NCI-H460 (cell line): ENCODE data around the gene LONRF3. TPM values are rescaled to one million over a fixed set of nuclear protein-coding genes. Genes with fewer than 3 reads are reported as not detected.
A peak's percentile ranks its signal among the peaks of the same experiment; 100 is the strongest.
"Not testable (repeated sequence)": the region's sequence is repeated elsewhere in the genome, so short reads cannot be mapped to it uniquely, and the experiment has no call there.

Experiments used
- DNase-seq: peaks from one replicate; pipeline ENCODE4 v3.0.0-alpha.2; 2016; ENCODE audit warnings: low read depth; ENCODE audit errors: extremely low read depth
- total RNA-seq: library from RNA; depleted of rRNA; stranded (reverse); fragments of >200 nt; shearing (Covaris generic); gene quantifications from 2 replicates; pipeline ENCODE4 v1.2.3, GENCODE V29; 2014; rRNA removed

Gene LONRF3
- total RNA-seq, 1 experiment from 2014 or later: 11.8 TPM

DNA sequence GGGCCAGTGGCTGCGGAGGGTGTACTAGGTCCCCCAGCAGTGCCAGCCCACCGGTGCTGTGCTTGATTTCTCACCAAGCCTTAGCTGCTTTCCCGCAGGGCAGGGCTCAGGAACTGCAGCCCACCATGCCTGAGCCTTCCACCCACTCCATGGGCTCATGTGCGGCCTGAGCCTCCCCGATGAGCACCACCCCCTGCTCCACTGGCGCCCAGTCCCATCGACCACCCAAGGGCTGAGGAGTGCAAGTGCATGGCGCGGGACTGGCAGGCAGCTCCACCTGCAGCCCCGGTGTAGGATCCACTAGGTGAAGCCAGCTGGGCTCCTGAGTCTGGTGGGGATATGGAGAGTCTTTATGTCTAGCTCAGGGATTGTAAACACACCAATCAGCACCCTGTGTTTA, 55.2 kb downstream of the LONRF3 start:
- not testable (repeated sequence) for DNase-seq

DNA sequence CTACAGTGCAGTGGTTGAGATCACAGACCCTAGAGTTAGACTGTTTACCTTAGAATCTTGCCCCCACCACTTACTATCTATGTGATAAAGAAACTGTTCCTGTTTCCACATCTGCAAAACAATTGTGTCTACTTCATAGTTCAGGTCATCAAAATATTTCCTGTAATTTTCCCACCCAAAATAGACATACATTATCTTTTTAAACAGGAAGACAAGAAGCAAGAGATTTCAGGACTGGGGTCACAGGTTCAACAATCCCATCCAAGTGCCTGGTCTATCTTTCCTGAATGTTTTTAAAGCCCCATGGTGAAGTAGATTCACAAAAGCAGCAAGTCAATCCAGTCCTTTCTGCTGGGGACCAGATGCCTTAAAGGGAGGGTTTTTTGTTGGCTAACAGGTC, 56.6 kb downstream of the LONRF3 start:
- no peak for DNase-seq

- DNase-seq: no peak
Observed at GRCh38 chrX:119036107-119037029, 62.0 kb downstream of the LONRF3 start.

DNA sequence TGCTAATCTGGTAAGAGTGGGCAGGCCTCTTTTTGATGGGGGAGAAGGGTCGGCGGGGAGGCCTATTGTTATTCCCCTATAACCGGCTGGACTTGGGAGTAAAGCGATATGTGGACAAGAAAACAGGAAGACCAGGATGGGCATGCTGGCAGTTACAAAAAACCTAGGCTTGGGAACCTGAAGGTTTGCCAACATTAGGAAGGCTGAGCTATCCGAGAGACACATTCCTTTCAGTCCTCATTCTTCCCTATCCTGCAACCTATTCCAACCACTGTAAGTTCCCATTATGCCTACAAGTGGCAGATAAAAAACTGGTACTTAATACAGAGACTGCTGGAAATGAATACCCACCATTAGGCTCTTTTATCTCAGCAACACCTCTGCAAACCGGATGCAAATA, 66.0 kb downstream of the LONRF3 start:
- DNase-seq: no peak

DNA sequence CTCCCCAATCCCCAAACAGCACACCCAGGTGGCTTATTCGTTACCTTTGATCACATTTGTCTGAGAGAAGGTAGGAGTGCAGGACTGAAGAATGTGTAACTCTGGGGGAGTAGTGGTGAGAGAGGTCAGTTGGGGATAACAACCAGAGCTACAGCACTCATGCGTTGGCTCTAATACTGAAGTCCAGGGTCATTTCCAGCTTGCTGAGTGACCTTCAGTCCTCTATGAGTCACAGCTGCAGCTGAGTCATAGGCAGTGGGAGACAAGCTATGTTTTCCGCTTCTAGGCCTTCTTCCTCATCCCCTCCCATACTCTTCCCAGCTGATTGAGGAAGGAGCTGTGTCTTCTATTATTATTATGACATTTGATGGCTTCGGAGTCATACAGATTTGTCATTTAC, 66.8 kb downstream of the LONRF3 start:
- peak; percentile 43 for DNase-seq

DNA sequence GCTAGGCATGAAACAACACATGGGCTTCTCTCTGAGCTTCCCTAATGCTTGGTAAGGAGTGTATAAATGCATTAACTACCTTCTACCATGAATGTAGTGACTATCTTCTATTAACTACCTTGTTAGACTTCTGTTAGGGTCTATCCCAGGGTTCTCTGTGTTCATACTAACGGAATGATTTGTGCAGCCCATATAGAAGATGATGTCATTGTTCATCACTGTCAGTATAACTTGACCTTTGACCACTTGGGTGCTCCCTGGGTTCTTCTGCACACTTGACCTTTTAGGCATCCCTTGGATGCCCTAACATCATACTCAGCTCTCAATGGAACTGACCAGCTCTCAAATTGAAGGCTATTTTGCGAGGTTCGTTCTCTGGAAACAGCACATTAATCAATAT, 67.6 kb downstream of the LONRF3 start:
- DNase-seq: no peak

DNA sequence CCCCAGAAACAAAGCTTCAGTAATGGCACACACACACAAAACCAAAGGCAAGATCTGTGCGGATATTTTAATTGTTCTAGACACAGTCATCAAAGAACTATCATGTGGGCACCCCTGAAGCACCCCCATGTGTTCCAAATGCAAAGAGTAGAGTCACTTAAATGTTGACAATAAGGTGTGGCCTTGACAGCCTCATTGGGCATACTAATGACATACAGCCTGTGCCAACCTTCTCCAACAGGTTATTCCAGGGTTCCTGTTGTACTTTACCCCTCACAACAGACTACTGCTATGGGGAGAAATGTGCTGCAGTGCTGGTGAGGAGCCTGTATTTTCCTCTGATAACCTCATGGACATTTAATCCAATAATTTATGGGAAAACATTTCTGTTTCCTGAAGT, 68.6 kb downstream of the LONRF3 start:
- DNase-seq: no peak

- no peak for DNase-seq
Observed at GRCh38 chrX:119045884-119046283, 71.5 kb downstream of the LONRF3 start.

GRCh38 chrX:119055687-119056086, 81.3 kb downstream of the LONRF3 start:
- no peak for DNase-seq

GRCh38 chrX:119062750-119063374, 88.4 kb downstream of the LONRF3 start:
- no peak for DNase-seq

DNA sequence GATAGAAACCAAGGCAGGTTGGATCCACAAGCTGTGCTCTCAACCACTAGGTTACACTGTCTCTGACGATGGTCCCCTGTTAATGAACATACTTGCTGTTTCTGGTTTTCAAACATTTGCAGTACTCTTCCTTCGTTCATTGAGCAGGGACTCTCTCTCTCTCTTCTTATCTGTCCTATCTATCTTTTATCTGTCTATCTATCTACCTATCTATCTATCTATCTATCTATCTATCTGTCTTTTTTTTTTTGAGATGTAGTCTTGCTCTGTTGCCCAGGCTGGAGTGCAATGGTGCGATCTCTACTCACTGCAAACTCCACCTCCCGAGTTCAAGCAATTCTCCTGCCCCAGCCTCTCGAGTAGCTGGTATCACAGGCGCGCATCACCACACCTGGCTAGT, 89.0 kb downstream of the LONRF3 start:
- no peak for DNase-seq

- peak; percentile 35 for DNase-seq
Observed at GRCh38 chrX:119067023-119067739, 92.8 kb downstream of the LONRF3 start.

Other genes with a start within 250 kb of the LONRF3 start
- gene IL13RA1, start 247.0 kb upstream of the LONRF3 start, total RNA-seq: 43.0 and 45.2 TPM in 2 replicates
- gene ZCCHC12, start 150.8 kb upstream of the LONRF3 start, total RNA-seq: 0.07 TPM in 1 of 2 replicates, not detected in the other
- not detected in 2 replicates for gene CT47C1, start 98.4 kb downstream of the LONRF3 start, total RNA-seq
- not detected in 2 replicates for gene KIAA1210, start 153.2 kb downstream of the LONRF3 start, total RNA-seq